Measurements from ENCODE around the gene KCNQ1.

DNA sequence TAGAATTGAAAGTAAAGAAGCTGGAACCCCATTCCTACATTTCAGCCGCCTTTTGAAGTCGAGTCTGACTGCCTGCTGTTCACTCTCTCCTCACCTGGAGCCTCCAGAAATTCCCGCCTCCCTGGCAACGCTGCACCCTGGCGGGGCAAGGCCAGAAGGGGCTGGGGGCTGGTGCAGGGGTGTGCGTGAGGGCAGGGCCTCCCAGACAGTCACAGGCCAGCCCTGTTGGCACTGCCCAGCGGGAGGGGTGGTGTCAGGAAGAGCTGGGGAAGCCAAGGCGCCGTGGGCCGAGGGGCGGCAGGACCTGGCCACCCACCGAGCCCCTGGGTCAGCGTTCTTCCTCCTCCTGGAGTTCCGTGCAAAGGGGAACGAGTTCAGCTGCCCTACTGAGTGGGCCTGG is 131.7 kb downstream of the KCNQ1 start:
- TF ChIP-seq EZH2 (IDR thresholded peaks at IDR 0.05; ENCODE audit: low read depth), result no peak
- TF ChIP-seq CTCF (conservative IDR thresholded peaks at IDR 0.05), result no peak
